HG02763 (cell line): ENCODE measurements around the gene NEAT1.

Experiments used
- ATAC-seq: cut with Tn5 transposase; IDR thresholded peaks from one replicate; pipeline ENCODE4 v1.9.1; 2021; ENCODE audit warnings: mild to moderate bottlenecking, moderate library complexity; ENCODE audit not compliant: unreplicated experiment

Gene NEAT1

GRCh38 chr11:65422633-65423515 lies at the start of gene NEAT1:
Gene NEAT1 (plus strand): TSS chr11:65422798.
- peak; percentile 26 for ATAC-seq

DNA sequence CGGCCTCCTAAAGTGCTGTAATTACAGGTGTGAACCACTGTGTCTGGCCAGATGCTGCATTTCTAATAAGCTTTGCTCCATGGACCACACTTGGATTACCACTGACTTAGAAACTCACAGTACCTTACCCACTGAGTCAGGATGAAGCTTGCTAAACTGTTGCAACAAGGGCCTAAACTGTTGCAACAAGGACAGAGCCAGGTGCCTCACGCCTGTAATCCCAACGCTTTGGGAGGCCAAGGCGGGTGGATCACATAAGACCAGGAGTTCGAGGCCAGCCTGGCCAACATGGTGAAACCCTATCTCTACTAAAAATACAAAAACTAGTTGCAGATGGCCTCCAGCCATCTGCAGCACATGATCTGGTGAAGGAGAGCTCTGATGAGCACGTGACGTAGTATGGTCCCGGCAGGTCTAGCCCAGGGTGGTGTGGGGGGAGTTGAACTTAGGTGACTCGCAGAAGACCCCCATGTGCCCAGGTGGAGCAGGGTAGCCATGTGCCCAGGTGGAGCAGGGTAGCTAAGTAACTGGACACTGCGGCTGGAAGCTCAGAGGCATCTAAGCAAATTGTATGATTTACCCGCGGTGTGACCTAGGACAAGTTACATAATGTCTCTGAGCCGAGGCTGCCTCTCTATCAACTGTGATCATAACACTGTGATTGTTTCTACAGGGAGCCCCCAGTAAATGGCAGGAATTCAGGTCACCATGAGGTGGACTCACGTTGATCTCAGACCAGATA lies 48.6 kb upstream of the NEAT1 start:
- ATAC-seq = no peak

- ATAC-seq = no peak
Observed at GRCh38 chr11:65375012-65375411, 47.6 kb upstream of the NEAT1 start.

GRCh38 chr11:65376138-65376713 lies 46.4 kb upstream of the NEAT1 start:
- ATAC-seq = no peak

DNA sequence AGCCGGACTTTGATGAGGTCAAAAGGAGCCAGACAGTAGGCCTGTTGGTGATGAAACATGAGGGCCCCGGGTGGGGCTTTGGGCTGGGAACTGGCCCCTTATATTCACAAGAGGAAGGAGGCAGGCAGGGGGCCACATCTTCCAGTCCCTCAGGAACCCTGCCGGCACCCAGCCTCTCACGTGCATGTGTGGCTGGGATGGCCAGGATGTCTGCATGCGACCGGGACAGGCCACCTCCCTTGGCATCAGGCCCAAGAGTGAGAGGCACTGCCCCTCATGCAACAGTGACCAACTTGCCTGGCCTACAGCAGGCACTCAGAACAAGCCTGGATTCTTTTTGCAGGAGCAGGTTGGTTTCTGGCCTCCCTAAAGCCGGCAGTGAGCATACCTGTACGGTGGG lies 45.6 kb upstream of the NEAT1 start:
- ATAC-seq = no peak

GRCh38 chr11:65377777-65378176 lies 44.8 kb upstream of the NEAT1 start:
- ATAC-seq = no peak

DNA sequence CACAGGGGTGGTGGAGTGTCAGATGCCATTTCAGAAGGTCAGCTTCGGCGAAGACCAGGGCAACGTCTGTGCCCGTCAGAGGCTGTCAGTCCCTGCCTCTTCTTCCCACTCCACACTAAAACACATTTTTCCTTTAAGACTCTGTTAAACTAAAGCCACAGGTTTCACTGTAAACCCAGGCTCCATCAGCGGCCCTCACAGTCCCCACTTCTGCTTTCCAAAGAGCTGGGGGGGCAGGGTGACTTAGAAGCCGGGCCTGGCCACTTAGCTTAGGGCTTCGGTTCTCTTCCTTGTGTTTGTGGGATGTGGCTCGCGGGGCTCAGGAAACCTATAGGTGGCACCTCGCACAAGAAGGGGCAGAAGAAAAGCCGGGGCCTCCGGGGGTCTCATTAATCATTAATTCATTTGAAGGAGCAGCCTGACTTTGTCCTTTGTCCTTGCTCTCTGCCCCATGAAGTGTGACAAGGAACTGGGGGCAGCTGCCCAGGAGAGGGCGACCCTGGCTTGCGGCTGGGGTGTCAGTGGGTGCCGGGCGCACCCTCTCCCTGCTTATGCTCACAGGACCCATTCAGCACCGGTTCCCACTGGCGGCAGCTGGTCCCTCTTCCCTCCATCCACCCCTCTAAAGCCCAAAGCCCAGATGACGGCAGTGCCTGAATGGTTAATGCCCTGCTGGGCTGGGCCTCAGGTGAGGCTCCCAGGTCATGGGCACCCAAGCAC lies 44.2 kb upstream of the NEAT1 start:
- no peak for ATAC-seq

GRCh38 chr11:65378928-65379638 lies 43.5 kb upstream of the NEAT1 start:
- no peak for ATAC-seq

GRCh38 chr11:65379698-65380459 lies 42.7 kb upstream of the NEAT1 start:
- no peak for ATAC-seq

GRCh38 chr11:65380460-65381119 lies 42.0 kb upstream of the NEAT1 start:
- ATAC-seq = no peak

- ATAC-seq = peak; percentile 1
Observed at GRCh38 chr11:65381716-65382032, 40.9 kb upstream of the NEAT1 start.

- peak; percentile 52 for ATAC-seq
Observed at GRCh38 chr11:65382033-65382803, 40.4 kb upstream of the NEAT1 start, which contains the start of gene SLC25A45. Gene SLC25A45 (minus strand): TSS chr11:65382646. CDS start chr11:65381951, 695 bp downstream.

GRCh38 chr11:65382804-65383368 lies 39.7 kb upstream of the NEAT1 start:
- no peak for ATAC-seq

- no peak for ATAC-seq
Observed at GRCh38 chr11:65383778-65384177, 38.8 kb upstream of the NEAT1 start.

DNA sequence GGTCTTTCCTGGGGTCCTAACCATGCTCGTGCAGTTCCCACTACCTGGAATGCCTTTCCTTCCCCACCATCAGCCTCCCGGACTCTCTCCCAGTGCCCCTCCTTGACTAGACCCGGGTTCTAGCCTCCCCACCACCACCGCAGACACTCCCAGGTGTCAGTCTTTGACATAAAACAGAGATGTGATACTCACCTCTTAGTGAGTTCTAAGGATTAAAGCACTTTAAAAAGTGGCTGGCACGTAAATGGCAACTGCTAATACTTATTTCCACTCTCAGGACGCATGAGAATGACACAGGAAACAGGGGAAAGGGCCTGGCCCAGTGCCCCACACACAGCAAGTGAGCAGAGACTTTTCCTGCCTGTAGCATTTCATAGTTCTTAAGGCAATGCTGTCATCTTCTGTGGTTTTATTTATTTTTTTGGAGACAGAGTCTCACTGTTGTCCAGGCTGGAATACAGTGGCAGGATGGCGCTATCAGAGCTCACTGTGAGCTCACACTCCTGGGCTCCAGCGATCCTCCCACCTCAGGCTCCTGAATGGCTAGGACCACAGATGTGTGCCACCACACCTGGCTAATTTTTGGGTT lies 38.2 kb upstream of the NEAT1 start:
- ATAC-seq = no peak

DNA sequence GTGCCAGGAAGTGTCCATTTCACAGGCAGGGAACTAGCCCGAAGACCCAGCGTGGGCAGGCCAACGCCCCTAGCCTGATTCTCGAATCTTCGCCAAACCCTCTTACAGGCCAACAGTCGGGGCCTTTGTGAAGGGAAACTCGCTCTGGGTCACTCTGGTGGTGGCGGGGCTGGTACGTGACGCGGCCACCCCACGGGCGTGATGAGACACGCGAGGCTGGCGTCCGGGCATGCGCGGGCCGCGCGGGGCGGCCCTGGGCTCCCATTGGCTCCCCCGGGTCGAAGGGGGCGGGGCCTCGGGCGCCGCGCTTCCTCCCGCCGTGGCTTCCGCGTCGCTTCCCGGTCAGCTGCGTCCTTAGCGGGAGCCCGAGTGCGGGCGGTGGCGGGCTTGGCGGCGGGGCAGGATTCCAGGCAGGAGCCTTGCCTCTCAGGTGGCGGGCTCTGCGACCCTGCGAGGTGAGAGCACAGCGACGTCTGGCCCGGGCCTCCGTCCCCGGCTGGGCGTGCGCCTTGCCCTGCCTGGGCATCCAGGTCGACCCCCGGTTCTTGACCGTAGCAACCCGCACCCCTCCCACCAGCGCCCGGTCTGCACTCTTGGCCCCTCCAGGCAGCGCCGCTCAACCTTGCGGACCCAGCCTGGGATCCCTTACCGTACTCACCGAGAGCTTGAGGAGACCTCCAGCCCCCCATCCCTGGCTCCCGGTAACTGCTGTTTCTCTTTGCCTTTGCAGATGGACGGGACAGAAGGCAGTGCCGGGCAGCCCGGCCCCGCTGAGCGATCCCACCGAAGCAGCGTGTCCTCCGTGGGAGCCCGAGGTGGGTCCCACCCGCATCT lies 36.1 kb upstream of the NEAT1 start, which contains the start of gene FRMD8:
TSS of gene FRMD8 (plus strand) at position 331 of the 834 bp plus-strand sequence. CDS start at position 731, 400 bp downstream.
- peak; percentile 40 for ATAC-seq

DNA sequence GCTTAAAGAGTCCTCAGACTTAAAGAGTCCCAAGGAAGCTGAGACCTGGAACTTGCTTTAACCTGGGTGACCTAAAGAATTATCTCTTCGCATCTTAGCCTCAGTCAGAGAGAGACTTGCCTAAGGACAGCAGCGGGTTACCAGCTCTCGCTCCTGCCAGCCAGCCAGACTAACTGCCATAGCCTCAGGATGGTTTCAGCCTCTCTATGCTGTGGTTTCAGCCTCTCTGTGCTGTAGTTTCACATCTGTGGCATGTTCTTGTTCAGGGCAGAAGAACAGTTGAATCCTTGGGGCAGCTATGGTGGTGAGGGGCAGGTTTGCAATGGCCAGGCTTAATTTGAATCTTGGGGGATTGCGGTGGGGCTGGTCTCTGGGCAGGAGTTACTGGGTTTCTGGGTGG lies 33.9 kb upstream of the NEAT1 start:
- ATAC-seq = no peak
